COLO668 (cell line): ENCODE measurements around the gene PRKCH.
"Not testable (repeated sequence)": the region's sequence is repeated elsewhere in the genome, so short reads cannot be mapped to it uniquely, and the experiment has no call there.

Experiments used
- DNase-seq: peaks from one replicate; lab custom pipeline; 2025; ENCODE audit not compliant: unreplicated experiment; lab: John Stamatoyannopoulos, UW

PRKCH gene

DNA sequence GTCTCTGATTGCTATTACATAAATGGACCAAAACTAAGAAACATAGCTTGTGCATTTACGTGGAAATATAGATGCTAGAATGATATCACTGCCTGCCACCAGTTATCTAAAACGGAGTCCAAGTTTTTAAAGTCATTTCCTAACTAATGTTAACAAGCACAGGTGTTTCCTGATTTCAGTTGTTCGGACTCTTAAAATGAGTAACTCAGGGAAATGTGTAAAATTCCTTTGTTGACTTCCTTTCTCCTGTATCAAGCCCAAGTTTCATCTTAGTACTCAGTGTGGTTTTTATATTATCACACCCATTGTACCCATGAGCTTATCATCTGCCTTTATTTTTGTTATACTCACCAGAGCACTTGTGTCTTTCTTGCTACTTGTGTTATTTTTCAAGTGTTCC, 13.2 kb upstream of the PRKCH start:
- DNase-seq = no peak

DNA sequence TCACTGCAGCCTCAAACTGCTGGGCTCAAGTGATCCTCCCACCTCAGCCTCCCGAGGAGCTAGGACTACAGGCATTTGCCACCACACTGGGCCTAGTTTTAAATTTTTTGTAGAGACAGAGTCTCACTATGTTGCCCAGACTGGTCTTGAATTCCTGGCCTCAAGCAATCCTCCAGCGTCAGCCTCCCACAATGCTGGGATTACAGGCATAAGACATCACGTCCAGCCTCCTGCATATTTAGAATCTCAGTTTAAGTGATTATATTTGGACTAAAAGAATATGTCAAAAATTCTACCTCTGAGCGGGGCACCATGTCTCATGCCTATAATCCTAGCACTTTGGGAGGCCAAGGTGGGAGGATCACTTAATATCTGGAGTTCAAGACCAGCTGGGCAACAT, 12.7 kb upstream of the PRKCH start:
- DNase-seq = not testable (repeated sequence)

DNA sequence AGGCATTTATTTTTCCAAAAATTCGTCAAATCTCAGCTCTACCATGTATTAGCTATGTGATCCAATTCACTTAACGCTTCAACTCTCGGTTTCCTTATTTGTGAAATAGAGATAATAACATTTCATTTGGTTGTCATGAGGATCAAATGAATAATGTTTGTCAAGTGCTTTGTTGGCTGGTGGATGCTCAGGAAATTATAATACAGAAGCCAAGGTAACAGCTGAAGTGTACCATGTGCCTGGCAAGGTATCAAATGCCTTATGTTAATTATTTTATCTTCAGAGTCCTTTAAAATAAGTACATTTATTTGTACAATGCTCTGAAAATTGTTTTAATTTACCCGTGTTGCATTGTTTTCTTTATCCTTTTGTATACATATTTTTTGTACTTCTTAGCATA, 6.1 kb upstream of the PRKCH start:
- no peak for DNase-seq

GRCh38 chr14:61319086-61319485, 2.3 kb upstream of the PRKCH start:
- no peak for DNase-seq

DNA sequence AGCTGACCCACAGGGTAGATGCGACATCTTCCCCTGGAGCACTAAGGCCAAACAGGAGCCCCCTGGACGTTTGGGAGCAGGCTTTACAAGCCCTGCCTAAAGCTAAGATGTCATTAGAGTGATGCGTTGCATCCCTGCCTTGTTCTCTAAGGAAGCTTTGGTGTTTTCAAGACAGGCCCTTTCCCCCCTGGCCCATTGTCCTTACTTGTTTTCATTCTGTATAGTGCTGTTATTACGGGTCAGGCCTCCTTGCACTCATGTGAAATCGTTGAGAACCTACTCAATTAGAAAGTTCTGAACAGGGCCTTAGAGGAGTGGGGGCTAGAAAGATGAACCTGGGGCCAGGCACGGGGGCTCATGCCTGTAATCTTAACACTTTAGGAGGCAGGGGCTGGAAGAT, 1.7 kb upstream of the PRKCH start:
- no peak for DNase-seq

DNA sequence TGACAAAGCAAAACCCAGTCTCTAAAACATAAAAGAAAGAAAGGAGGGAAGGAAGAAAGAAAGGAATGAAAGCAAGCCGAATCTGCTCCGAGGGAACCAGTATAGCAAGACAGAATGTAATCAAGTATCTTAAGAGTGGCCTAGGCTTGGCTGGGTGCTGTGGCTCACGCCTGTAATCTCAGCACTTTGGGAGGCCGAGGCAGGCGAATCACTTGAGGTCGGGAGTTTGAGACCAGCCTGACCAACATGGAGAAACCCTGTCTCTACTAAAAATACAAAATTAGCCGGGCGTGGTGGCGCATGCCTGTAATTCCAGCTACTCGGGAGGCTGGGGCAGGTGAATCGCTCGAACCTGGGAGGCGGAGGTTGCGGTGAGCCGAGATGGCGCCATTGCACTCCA, 1.2 kb upstream of the PRKCH start:
- DNase-seq = not testable (repeated sequence)

DNA sequence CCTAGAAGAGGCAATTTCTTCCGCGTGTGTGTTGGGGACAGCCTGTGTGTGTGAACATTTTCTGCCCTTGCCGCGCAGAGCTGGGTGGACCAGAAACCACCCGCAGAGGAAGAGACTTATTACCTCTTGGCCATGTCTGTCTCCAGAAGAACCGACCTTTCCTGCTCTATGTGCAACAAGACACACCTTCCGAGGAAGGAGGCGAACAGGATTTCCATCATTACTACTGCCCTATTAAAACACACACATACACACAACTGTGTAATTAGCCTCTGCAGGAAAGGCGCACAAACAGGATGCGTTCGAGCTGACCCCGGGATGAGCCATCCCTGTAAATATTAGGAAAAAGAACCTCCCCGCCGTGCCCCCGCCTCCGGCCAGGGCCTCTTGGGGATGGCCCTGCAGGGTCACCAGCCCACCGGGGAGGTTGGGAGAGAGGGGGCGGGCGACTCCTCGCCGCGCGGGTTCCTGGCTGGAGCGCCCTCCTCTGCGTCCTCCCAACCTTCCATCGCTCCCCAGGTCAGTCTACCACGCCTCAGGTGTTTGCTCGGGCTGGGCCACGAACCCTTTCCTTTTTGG, 484 bp upstream of the PRKCH start:
- no peak for DNase-seq

GRCh38 chr14:61322011-61322798, 826 bp downstream of the PRKCH start:
- DNase-seq = peak; percentile 87

- DNase-seq = peak; percentile 68
Observed at GRCh38 chr14:61322799-61323290, 1.5 kb downstream of the PRKCH start.

- no peak for DNase-seq
Observed at GRCh38 chr14:61323970-61324369, 2.6 kb downstream of the PRKCH start.

- no peak for DNase-seq
Observed at GRCh38 chr14:61325166-61325565, 3.8 kb downstream of the PRKCH start.

DNA sequence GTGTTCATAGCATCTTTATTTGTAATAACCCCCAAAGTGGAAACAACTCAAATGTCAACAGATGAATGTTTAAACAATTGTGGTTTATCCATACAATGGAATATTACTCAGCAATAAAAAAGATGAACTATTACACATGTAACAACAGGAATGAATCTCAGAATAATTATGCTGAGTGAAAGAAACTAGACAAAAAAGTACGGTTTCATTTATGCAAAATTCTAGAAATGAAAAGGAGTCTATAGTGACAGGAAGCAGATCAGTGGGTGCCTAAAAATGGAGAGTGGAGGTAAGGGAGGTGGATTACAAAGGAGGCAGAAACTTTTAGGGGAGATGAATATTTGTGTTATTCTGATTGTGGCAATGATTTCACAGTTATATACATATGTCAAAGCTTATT, 4.8 kb downstream of the PRKCH start:
- no peak for DNase-seq

- no peak for DNase-seq
Observed at GRCh38 chr14:61326847-61327246, 5.5 kb downstream of the PRKCH start.

- no peak for DNase-seq
Observed at GRCh38 chr14:61328626-61329262, 7.4 kb downstream of the PRKCH start.

DNA sequence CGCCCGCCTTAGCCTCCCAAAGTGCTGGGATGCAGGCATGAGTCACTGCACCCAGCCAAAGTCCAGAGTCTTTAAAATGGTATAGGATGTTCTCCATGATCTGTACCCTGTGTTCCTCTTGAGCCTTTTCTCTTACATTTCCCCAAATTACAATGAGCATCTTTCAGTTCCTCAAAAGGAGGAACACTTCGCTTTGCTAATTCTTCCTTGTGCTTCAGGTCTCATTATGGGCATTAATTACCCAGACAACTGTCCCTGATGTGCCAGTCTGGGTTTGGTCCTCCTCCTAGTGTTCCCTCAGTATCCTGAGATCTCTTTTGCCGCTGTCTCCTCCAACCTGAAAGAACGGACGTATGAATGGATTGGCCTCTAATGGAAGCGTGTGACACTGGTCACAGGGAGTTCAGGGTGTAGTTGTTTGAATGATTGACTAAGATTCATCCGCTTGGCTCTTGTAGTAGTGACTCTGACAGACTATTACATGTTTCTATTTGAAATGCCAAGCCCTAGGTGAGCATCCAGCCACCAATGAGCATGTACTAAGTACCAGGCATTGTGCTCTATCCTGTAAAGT, 8.2 kb downstream of the PRKCH start:
- DNase-seq = no peak

DNA sequence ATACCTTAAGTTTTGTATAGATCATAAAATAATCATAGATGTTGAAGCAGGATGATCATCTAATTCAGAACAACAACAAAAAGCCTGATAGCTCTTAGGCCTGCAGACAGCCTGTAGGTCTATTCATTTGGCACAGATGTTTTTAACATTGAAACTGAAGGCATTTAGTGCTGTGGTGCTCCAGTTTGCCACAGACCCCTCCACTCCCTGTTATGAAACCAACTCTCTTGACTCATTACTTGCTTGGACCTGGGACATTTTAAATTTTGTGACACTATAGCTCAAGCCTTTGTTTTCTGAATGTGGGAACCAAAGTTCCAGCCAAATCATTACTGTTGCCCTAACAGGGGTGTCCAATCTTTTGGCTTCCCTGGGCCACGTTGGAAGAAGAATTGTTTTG, 9.1 kb downstream of the PRKCH start:
- DNase-seq = no peak

DNA sequence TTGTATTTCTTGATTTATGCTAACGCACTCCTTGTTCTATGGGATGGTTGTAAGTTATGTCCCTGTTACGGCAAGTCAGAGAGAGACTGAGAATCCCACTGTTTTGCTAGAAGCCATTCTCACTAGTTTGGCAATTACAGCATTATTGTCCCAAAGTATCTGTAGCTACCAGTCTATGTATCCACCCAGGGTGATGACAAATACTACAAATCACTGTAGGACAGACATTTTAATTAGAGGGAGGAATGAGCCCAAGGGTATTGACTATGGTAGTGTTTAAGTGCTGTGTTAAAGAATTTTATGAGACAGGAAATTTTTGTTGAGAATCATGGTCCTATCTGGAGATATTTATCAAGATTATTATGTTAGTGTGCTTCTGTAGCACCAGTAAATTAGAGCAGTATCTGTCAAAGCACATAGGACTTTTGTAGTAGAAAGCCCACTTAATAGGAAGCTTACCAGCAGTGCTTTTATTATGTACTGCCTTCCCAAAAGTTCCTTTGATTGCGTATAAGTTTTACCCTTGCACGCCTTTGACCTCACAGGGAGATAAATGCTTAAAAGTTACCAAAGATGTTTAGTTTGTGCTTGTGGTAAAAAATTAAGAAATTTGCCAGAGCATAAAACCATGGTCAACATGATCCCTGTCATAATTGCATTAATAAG, 10.7 kb downstream of the PRKCH start:
- DNase-seq = no peak

DNA sequence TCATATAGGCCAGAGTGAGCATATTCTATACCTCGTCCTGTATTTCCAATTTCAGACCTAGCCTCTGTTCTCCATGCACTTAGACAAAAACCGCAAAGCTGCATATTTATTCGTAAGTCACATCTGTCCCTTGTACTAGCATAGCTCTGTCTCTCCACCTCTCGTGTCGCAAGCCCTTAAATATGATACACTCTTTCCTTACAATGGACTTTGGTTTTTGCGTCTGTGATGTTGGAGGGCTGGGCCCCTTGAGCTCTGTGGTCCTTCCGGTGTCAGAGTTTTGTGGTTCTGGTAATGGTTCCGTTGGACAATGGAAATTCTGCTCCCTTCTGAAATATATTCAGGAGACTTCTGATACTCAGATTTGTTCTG, 11.3 kb downstream of the PRKCH start:
- DNase-seq = no peak

DNA sequence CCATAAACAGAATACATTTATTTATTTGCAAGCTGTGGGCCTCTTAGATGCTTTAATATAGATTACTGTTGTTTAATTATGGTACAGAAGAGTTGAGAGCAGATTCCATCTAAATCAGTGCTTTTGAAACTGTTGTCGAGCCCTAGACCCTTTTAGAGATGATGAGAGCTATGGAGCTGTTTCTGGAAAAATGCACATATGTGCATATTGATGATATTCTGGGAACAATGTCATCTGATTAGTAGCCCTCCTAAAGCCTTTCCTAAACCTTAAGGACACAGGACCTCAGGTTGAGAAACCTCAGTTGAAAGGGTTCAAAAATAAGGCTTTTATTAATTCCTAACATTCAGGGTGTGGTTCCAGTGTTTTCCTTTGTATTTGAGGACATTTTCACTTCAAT, 11.7 kb downstream of the PRKCH start:
- DNase-seq = no peak

- DNase-seq = no peak
Observed at GRCh38 chr14:61334197-61334701, 12.9 kb downstream of the PRKCH start.

DNA sequence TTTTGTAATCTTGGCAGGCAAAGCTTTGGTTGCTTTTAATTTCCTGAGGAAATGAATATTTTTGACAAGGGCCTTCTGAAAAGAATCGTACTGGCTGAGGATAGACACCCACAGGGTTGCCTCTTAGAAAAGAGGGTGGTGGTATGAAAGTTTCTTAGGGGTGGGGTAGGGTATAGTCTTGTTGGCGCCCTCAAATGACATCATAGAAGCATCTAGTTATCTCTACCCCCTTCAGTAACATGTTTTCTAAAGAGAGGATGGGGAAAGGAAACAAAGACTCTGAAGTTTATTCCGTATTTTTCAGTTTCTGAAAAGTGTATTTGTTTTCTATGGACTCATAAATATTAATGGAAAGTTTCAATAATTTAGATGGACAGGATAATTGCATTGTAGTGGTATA, 13.7 kb downstream of the PRKCH start:
- DNase-seq = no peak
